Colonic mucosa (tissue), 4 donors: ENCODE data around the gene LARP1. TPM values are rescaled to one million over a fixed set of nuclear protein-coding genes. Genes with fewer than 3 reads are reported as not detected.
"Not testable (repeated sequence)": the region's sequence is repeated elsewhere in the genome, so short reads cannot be mapped to it uniquely, and the experiment has no call there.

Experiments
- DNase-seq: peaks from one replicate; pipeline ENCODE4 v3.0.0-alpha.2; 2020
- H3K27ac ChIP-seq: fragments of 200-600 bp; one replicate; pipeline ENCODE4 v1.8.0; 2021
- H3K27me3 ChIP-seq: fragments of 200-600 bp; one replicate; pipeline ENCODE4 v1.8.0; 2021
- H3K36me3 ChIP-seq: fragments of 200-600 bp; one replicate; pipeline ENCODE4 v1.8.0; 2021
- H3K4me1 ChIP-seq: fragments of 200-600 bp; one replicate; pipeline ENCODE4 v1.8.0; 2021; ENCODE audit warnings: mild to moderate bottlenecking
- H3K4me3 ChIP-seq: fragments of 200-600 bp; one replicate; pipeline ENCODE4 v1.8.0; 2021
- H3K9ac ChIP-seq, 2 donors: one replicate each; pipeline ENCODE4 v1.7.0; 2013; ENCODE audit warnings: control low read depth in 2 of 2, low read depth in 2 of 2, low read length in 2 of 2
- H3K9me3 ChIP-seq: fragments of 200-600 bp; one replicate; pipeline ENCODE4 v1.8.0; 2021
- CTCF ChIP-seq: fragments of 200-600 bp; IDR thresholded peaks from one replicate; pipeline ENCODE4 v1.8.0; 2022; ENCODE audit warnings: antibody characterized with exemption, mild to moderate bottlenecking
- intact Hi-C: fragments of 100-400 bp; cut with DNase I; formaldehyde crosslinking; loops from one replicate; pipeline ENCODE4 v1.14.1; 2022
- total RNA-seq, 2 donors: library from RNA; stranded (reverse); fragmentation: NEBNext Ultra II Directional in 1 of 2; extraction: Animal tissue kit (Norgen Biotek cat#: 25700) in 1 of 2; gene quantifications; one replicate each; pipeline ENCODE4 v1.2.1, GENCODE V29; 2021
- donor health status: healthy.
- donor health status: DM: no; HTN: no; CAD: no.
- donor health status: DM: no; HTN: no; CAD: no.

The LARP1 gene
- total RNA-seq, 2 donors from 2014 or later = 116 to 201 TPM

GRCh38 chr5:154728939-154729588, 26.1 kb upstream of the LARP1 start:
- DNase-seq = no peak
- H3K27ac ChIP-seq = no peak overlapping the region
- no peak for TF ChIP-seq CTCF
- H3K4me1 ChIP-seq = no peaks in the 10 kb centered on the region
- intact Hi-C loops = no loop called here
- no peak overlapping the region for H3K9ac ChIP-seq
- no peak overlapping the region for H3K4me3 ChIP-seq
- H3K27me3 ChIP-seq = no peaks in the 10 kb centered on the region
- H3K9me3 ChIP-seq = no peaks in the 10 kb centered on the region
- no peaks in the 10 kb centered on the region for H3K36me3 ChIP-seq

GRCh38 chr5:154729613-154730012, 25.6 kb upstream of the LARP1 start:
- H3K27me3 ChIP-seq = no peaks in the 10 kb centered on the region
- no peak overlapping the region for H3K27ac ChIP-seq
- H3K4me3 ChIP-seq = no peak overlapping the region
- H3K4me1 ChIP-seq = no peaks in the 10 kb centered on the region
- no peak for TF ChIP-seq CTCF
- H3K9ac ChIP-seq = no peak overlapping the region
- DNase-seq = peak; percentile 52
- intact Hi-C loops = no loop called here
- no peaks in the 10 kb centered on the region for H3K36me3 ChIP-seq
- H3K9me3 ChIP-seq = no peaks in the 10 kb centered on the region

DNA sequence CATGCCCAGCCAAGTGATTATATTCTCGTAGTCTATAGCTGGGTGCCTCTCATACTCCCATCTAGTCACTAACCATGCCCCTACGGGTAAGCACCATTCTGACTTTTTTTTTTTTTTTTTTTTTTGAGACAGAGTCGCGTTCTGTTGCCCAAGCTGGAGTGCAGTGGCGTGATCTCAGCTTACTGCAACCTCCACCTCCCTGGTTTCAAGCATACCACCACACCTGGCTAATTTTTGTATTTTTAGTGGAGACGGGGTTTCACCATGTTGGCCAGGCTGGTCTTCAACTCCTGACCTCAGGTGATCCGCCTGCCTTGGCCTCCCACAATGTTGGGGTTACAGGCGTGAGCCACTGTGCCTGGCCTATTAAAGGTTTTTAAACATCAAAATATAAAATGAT, 24.4 kb upstream of the LARP1 start:
- H3K4me3 ChIP-seq = not testable (repeated sequence)

GRCh38 chr5:154732212-154732611, 23.0 kb upstream of the LARP1 start:
- H3K4me1 ChIP-seq = no peaks in the 10 kb centered on the region
- no peaks in the 10 kb centered on the region for H3K27me3 ChIP-seq
- TF ChIP-seq CTCF = no peak
- H3K9me3 ChIP-seq = no peaks in the 10 kb centered on the region
- no peak overlapping the region for H3K27ac ChIP-seq
- DNase-seq = no peak
- no peak overlapping the region for H3K9ac ChIP-seq
- no peak overlapping the region for H3K4me3 ChIP-seq
- no peaks in the 10 kb centered on the region for H3K36me3 ChIP-seq
- intact Hi-C loops = no loop called here

More for the DNA sequence above, 24.4 kb upstream of the LARP1 start:
- intact Hi-C loops, H3K36me3 ChIP-seq, DNase-seq, H3K9ac ChIP-seq, H3K4me1 ChIP-seq, H3K9me3 ChIP-seq, H3K27me3 ChIP-seq, H3K27ac ChIP-seq: not testable (repeated sequence)

GRCh38 chr5:154734370-154735248, 20.6 kb upstream of the LARP1 start:
- no peak for TF ChIP-seq CTCF
- no peaks in the 10 kb centered on the region for H3K36me3 ChIP-seq
- H3K9ac ChIP-seq = no peak overlapping the region
- no peak for DNase-seq
- H3K9me3 ChIP-seq = no peaks in the 10 kb centered on the region
- intact Hi-C loops = no loop called here
- H3K27ac ChIP-seq = no peak overlapping the region
- no peaks in the 10 kb centered on the region for H3K27me3 ChIP-seq
- H3K4me1 ChIP-seq = no peaks in the 10 kb centered on the region
- H3K4me3 ChIP-seq = no peak overlapping the region

GRCh38 chr5:154735362-154735761, 19.8 kb upstream of the LARP1 start:
- intact Hi-C loops, H3K36me3 ChIP-seq, H3K9ac ChIP-seq, H3K4me3 ChIP-seq, H3K9me3 ChIP-seq, H3K27ac ChIP-seq, DNase-seq, H3K27me3 ChIP-seq, H3K4me1 ChIP-seq: not testable (repeated sequence)

- H3K9ac ChIP-seq, intact Hi-C loops, H3K4me1 ChIP-seq, DNase-seq, H3K4me3 ChIP-seq, H3K36me3 ChIP-seq, H3K27me3 ChIP-seq, H3K27ac ChIP-seq, H3K9me3 ChIP-seq: not testable (repeated sequence)
Measured at GRCh38 chr5:154736372-154736771, 18.8 kb upstream of the LARP1 start.
